Measurements from ENCODE around the gene CD22. TPM values are rescaled to one million over a fixed set of nuclear protein-coding genes. Genes with fewer than 3 reads are reported as not detected.

The CD22 gene
- total RNA-seq, 4 donors from 2014 or later = 7.2 to 22.8 (median 13.4) TPM

DNA sequence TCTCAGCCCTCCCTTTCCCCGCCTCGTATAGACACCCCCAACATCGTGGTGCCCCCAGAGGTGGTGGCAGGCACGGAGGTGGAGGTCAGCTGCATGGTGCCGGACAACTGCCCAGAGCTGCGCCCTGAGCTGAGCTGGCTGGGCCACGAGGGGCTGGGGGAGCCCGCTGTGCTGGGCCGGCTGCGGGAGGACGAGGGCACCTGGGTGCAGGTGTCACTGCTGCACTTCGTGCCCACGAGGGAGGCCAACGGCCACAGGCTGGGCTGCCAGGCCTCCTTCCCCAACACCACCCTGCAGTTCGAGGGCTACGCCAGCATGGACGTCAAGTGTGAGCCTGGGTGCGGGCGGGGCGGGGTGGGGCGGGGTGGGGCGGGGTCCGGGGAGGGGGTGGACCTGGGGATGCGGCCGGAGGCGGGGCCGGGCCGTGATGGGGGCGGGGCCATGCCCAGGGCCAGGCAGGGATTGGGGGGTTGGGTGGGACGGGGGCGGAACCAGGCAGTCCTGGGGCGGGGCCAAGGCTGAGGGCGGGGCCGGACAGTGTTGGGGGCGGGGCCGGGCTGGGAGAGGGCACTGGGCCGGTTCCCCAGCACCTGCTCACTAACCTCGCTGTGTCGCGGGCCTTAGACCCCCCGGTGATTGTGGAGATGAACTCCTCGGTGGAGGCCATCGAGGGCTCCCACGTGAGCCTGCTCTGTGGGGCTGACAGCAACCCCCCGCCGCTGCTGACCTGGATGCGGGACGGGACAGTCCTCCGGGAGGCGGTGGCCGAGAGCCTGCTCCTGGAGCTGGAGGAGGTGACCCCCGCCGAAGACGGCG, 29.3 kb upstream of the CD22 start:
- peaks cover 0 to 51% of the 10 kb centered on the region in 2 donors for H3K27me3 ChIP-seq
- H3K4me3 ChIP-seq = no peak overlapping the region
- WGBS, 2 donors = 59 to 75% methylated on average over 15 to 24 of the region's 55 CpGs
- TF ChIP-seq POLR2A (IDR thresholded peaks at IDR 0.05) (no peak), EP300 (IDR thresholded peaks at IDR 0.05) (no peak), CTCF (IDR thresholded peaks at IDR 0.05) (no peak)
- H3K9me3 ChIP-seq = no peaks in the 10 kb centered on the region
- no peaks in the 10 kb centered on the region for H3K36me3 ChIP-seq
- peak overlapping the region in 3 of 4 donors; percentile 43 to 77 (median 56) for H3K27ac ChIP-seq
- H3K4me1 ChIP-seq = peaks cover 0 to 17% (median 3%) of the 10 kb centered on the region in 4 donors
- no peak for DNase-seq (ENCODE audit: low spot score in 2 of 2)

DNA sequence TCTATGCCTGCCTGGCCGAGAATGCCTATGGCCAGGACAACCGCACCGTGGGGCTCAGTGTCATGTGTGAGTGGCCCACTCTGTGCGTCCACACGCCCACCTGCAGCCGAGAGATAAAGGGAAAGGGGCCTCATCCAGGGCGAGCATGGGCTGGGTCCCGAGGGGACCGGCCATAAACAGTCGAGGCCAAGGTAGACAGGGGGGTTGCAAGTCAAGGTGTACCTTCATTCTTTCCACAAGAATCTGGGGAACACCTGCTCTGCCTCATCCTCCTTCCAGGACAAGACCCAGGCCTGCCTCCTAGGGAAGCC, 28.7 kb upstream of the CD22 start:
- H3K9me3 ChIP-seq = no peaks in the 10 kb centered on the region
- no peak overlapping the region for H3K27ac ChIP-seq
- no peak for TF ChIP-seq EP300 (IDR thresholded peaks at IDR 0.05)
- no peak for TF ChIP-seq POLR2A (IDR thresholded peaks at IDR 0.05)
- TF ChIP-seq CTCF (IDR thresholded peaks at IDR 0.05) = no peak
- H3K4me3 ChIP-seq = no peak overlapping the region
- 78 to 79% methylated on average over 10 of the region's 10 CpGs for WGBS, 2 donors
- peaks cover 0 to 12% (median 2%) of the 10 kb centered on the region in 4 donors for H3K4me1 ChIP-seq
- H3K27me3 ChIP-seq = peaks cover 0 to 49% of the 10 kb centered on the region in 2 donors
- H3K36me3 ChIP-seq = no peaks in the 10 kb centered on the region
- no peak for DNase-seq (ENCODE audit: low spot score in 2 of 2)

DNA sequence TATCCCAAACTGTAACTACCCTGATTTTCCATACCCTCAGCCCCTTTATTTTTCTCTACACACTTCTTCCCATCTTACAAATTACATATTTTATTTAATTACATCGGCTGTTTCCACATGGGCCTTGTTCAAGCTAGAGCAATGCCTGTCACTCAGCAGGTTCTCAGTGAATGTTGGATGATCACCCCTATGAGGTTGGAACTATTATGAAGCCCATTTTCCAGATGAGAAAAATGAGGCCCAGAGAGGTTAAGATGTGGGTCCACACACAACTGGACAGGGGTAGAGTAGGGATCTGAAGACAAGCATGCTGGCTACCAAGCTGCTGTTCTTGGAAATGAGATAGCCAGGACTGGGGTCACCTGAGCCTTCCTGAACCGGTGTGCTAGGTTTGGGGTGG, 27.0 kb upstream of the CD22 start:
- DNase-seq (ENCODE audit: low spot score in 2 of 2) = no peak
- Histone ChIP-seq H3K27ac (no peak overlapping the region), H3K4me1 (peaks cover 0 to 8% (median 3%) of the 10 kb centered on the region in 4 donors), H3K9me3 (no peaks in the 10 kb centered on the region), H3K4me3 (no peak overlapping the region), H3K27me3 (peaks cover 0 to 39% of the 10 kb centered on the region in 2 donors), H3K36me3 (no peaks in the 10 kb centered on the region)
- 83 to 90% methylated on average over 2 of the region's 2 CpGs for WGBS, 2 donors
- TF ChIP-seq CTCF (IDR thresholded peaks at IDR 0.05) (no peak), POLR2A (IDR thresholded peaks at IDR 0.05) (no peak), EP300 (IDR thresholded peaks at IDR 0.05) (no peak)

GRCh38 chr19:35302446-35302845, 26.5 kb upstream of the CD22 start:
- no peak for DNase-seq (ENCODE audit: low spot score in 2 of 2)
- no peaks in the 10 kb centered on the region for H3K9me3 ChIP-seq
- H3K4me3 ChIP-seq = no peak overlapping the region
- peaks cover 0 to 13% (median 5%) of the 10 kb centered on the region in 4 donors for H3K4me1 ChIP-seq
- no peaks in the 10 kb centered on the region for H3K36me3 ChIP-seq
- WGBS, 2 donors = 81 to 89% methylated on average over 10 to 16 of the region's 16 CpGs
- H3K27ac ChIP-seq = no peak overlapping the region
- peaks cover 0 to 34% of the 10 kb centered on the region in 2 donors for H3K27me3 ChIP-seq
- no peak for TF ChIP-seq CTCF (IDR thresholded peaks at IDR 0.05)

- DNase-seq (ENCODE audit: low spot score in 2 of 2) = no peak
- Histone ChIP-seq H3K9me3 (no peaks in the 10 kb centered on the region), H3K27me3 (peaks cover 0 to 27% of the 10 kb centered on the region in 2 donors), H3K4me3 (no peak overlapping the region), H3K4me1 (peaks cover 0 to 23% (median 5%) of the 10 kb centered on the region in 4 donors), H3K36me3 (no peaks in the 10 kb centered on the region), H3K27ac (no peak overlapping the region)
- 79 to 88% methylated on average over 6 of the region's 6 CpGs for whole genome bisulfite sequencing, 2 donors
- TF ChIP-seq CTCF (IDR thresholded peaks at IDR 0.05) (no peak), POLR2A (IDR thresholded peaks at IDR 0.05) (no peak)
These were observed 25.6 kb upstream of the CD22 start for GRCh38 chr19:35303357-35303915.

All from tibial nerve (tissue), 4 donors.